Erythroblast (primary cell): Measurements from ENCODE around the gene VAMP4.

Source experiments
- GATA1 ChIP-seq: IDR thresholded peaks from 2 replicates; pipeline ENCODE4 v1.6.1; 2011; ENCODE audit warnings: low read depth, mild to moderate bottlenecking, control low read depth, low read length, moderate library complexity
- POLR2A ChIP-seq: IDR thresholded peaks from 2 replicates; pipeline ENCODE4 v1.6.1; 2011; ENCODE audit warnings: mild to moderate bottlenecking, low read length

DNA sequence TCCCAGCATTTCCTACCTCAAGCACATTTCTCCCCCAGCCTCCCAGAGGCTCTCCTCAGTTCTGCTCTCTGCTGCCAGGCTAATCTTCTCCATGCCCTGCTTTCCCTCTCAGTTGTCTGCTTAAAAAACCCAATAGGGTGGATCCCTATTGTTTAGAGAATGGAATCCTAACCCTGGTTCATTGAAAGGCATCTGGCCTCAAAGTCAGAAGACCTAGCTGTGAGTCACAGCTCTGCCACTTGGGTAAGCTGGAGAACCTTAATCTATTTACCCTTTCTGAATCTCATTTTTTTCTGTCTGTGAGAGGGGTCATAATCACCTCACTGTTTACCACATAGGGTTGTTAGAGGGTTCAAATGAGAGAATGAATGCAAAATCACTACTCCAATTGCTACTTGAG lies 76.9 kb downstream of the VAMP4 start:
- TF ChIP-seq GATA1 (no peak), POLR2A (no peak)
